Vagina (tissue), 2 donors: Measurements from ENCODE around the gene DLG4. TPM values are rescaled to one million over a fixed set of nuclear protein-coding genes. Genes with fewer than 3 reads are reported as not detected.

Source experiments
- DNase-seq, 2 donors: peaks; one replicate each; pipeline ENCODE4 v3.0.0-alpha.2; 2017; ENCODE audit errors: extremely low spot score in 2 of 2
- H3K27ac ChIP-seq: fragments of 200-600 bp; sonication (generic); one replicate; pipeline ENCODE4 v1.5.1; 2019
- H3K27me3 ChIP-seq: fragments of 200-600 bp; sonication (generic); one replicate; pipeline ENCODE4 v1.5.1; 2019
- H3K36me3 ChIP-seq, 2 donors: fragments of 200-600 bp; sonication (generic); one replicate each; pipeline ENCODE4 v1.5.1; 2017 to 2019
- H3K4me1 ChIP-seq: fragments of 200-600 bp; sonication (generic); one replicate; pipeline ENCODE4 v1.5.1; 2019
- H3K4me3 ChIP-seq, 2 donors: fragments of 200-600 bp; sonication (generic); 1 replicate in 1 of 2; 2 replicates in 1 of 2; pipeline ENCODE4 v1.5.1; 2016 to 2019
- H3K9me3 ChIP-seq: fragments of 200-600 bp; sonication (generic); one replicate; pipeline ENCODE4 v1.5.1; 2019
- CTCF ChIP-seq, 3 experiments: fragments of 450-650 bp in 2 of 3; fragments of 200-600 bp in 1 of 3; sonication (generic) in 1 of 3; IDR thresholded peaks; one replicate each; pipeline ENCODE4 v1.5.1; 2017 to 2019; ENCODE audit warnings: antibody characterized with exemption in 3 of 3, mild to moderate bottlenecking in 2 of 3, moderate library complexity in 2 of 3
- POLR2A ChIP-seq, 2 donors: fragments of 450-650 bp; IDR thresholded peaks; one replicate each; pipeline ENCODE4 v1.6.1; 2017; ENCODE audit warnings: antibody characterized with exemption in 2 of 2, mild to moderate bottlenecking in 2 of 2, moderate library complexity in 2 of 2
- POLR2AphosphoS5 ChIP-seq, 2 donors: sonication (generic); formaldehyde crosslinking; IDR thresholded peaks; one replicate each; pipeline ENCODE4 v1.9.0; 2017; ENCODE audit warnings: antibody characterized with exemption in 2 of 2, mild to moderate bottlenecking in 2 of 2, low read depth in 1 of 2; ENCODE audit not compliant: insufficient read depth in 1 of 2
- intact Hi-C: fragments of 100-400 bp; cut with DNase I; formaldehyde crosslinking; loops from one replicate; pipeline ENCODE4 v1.15.1; 2023
- total RNA-seq: library from RNA; depleted of rRNA; stranded (reverse); fragments of >200 nt; gene quantifications from one replicate; pipeline ENCODE4 v1.2.3, GENCODE V29; 2016

Gene DLG4
- total RNA-seq, 1 donor from 2014 or later = 23.3 TPM

GRCh38 chr17:7215136-7215638 is 4.4 kb downstream of the DLG4 start:
- Histone ChIP-seq H3K36me3 (no peaks in the 10 kb centered on the region), H3K27ac (peak overlapping the region; percentile 99), H3K4me1 (peaks cover 68% of the 10 kb centered on the region), H3K4me3 (peak overlapping the region; percentile 54 to 55), H3K9me3 (no peaks in the 10 kb centered on the region), H3K27me3 (no peaks in the 10 kb centered on the region)
- no peak for TF ChIP-seq CTCF (IDR thresholded peaks at IDR 0.05)
- peak in 1 of 2 donors; percentile 63 for TF ChIP-seq POLR2AphosphoS5 (IDR thresholded peaks at IDR 0.05; ENCODE audit: insufficient read depth in 1 of 2, low read depth in 1 of 2)
- intact Hi-C loops = no loop called here
- peak in 1 of 2 donors; percentile 99 for DNase-seq

- Histone ChIP-seq H3K9me3 (no peaks in the 10 kb centered on the region), H3K4me1 (peaks cover 68% of the 10 kb centered on the region)
Measured at GRCh38 chr17:7214300-7215135, 5.1 kb downstream of the DLG4 start.

GRCh38 chr17:7213895-7214299 is 5.7 kb downstream of the DLG4 start:
- no peaks in the 10 kb centered on the region for H3K27me3 ChIP-seq
- H3K27ac ChIP-seq = peak overlapping the region; percentile 99
- TF ChIP-seq POLR2AphosphoS5 (IDR thresholded peaks at IDR 0.05; ENCODE audit: insufficient read depth in 1 of 2, low read depth in 1 of 2) (no peak), CTCF (IDR thresholded peaks at IDR 0.05) (peak in 1 of 3 experiments; percentile 16), POLR2A (IDR thresholded peaks at IDR 0.05) (no peak)
- H3K4me3 ChIP-seq = peak overlapping the region; percentile 54 to 55
- intact Hi-C loops = no loop called here
- no peaks in the 10 kb centered on the region for H3K9me3 ChIP-seq
- H3K4me1 ChIP-seq = peaks cover 61% of the 10 kb centered on the region
- no peaks in the 10 kb centered on the region for H3K36me3 ChIP-seq
- DNase-seq = no peak

More at GRCh38 chr17:7214300-7215135, 5.1 kb downstream of the DLG4 start:
- peak overlapping the region; percentile 99 for H3K27ac ChIP-seq
- no peaks in the 10 kb centered on the region for H3K27me3 ChIP-seq
- peak overlapping the region; percentile 54 to 55 for H3K4me3 ChIP-seq
- intact Hi-C loops = no loop called here
- no peak for DNase-seq
- no peaks in the 10 kb centered on the region for H3K36me3 ChIP-seq
- TF ChIP-seq POLR2A (IDR thresholded peaks at IDR 0.05) (no peak), POLR2AphosphoS5 (IDR thresholded peaks at IDR 0.05; ENCODE audit: insufficient read depth in 1 of 2, low read depth in 1 of 2) (peak in 1 of 2 donors; percentile 82), CTCF (IDR thresholded peaks at IDR 0.05) (peak in 2 of 3 experiments; percentile 23 to 26)

- no peak overlapping the region for H3K27ac ChIP-seq
- H3K4me1 ChIP-seq = peaks cover 58% of the 10 kb centered on the region
- no peaks in the 10 kb centered on the region for H3K36me3 ChIP-seq
- intact Hi-C loops = no loop called here
- no peaks in the 10 kb centered on the region for H3K27me3 ChIP-seq
- peak overlapping the region; percentile 24 to 29 for H3K4me3 ChIP-seq
- TF ChIP-seq POLR2AphosphoS5 (IDR thresholded peaks at IDR 0.05; ENCODE audit: insufficient read depth in 1 of 2, low read depth in 1 of 2) (no peak), CTCF (IDR thresholded peaks at IDR 0.05) (no peak), POLR2A (IDR thresholded peaks at IDR 0.05) (no peak)
- H3K9me3 ChIP-seq = no peaks in the 10 kb centered on the region
- DNase-seq = no peak
Measured at GRCh38 chr17:7211491-7212273, 8.0 kb downstream of the DLG4 start.
